ENCODE data around the gene CPT1B. TPM values are rescaled to one million over a fixed set of nuclear protein-coding genes. Genes with fewer than 3 reads are reported as not detected.

The CPT1B gene
- total and polyA plus RNA-seq, 2 of the 8 experiments (the other 6 are each of a cell fraction or from before 2014, with no cell fraction given), result 34.2 to 36.2 TPM

GRCh38 chr22:50599816-50600455 lies 21.7 kb upstream of the CPT1B start (continued):
- TF ChIP-seq TEAD4 (IDR thresholded peaks at IDR 0.05; ENCODE audit: low read depth, low read length) (0 out of 2 replicates have a peak, but pooled peaks have one; percentile 19), RAD21 (IDR thresholded peaks at IDR 0.05 in 1 of 2, conservative IDR thresholded peaks at IDR 0.05 in 1 of 2; ENCODE audit: low read depth in 2 of 2, low read length in 2 of 2) (0 out of 4 replicates have a peak, but pooled peaks of 1 of the 2 experiments have one; percentile 1), CTBP2 (IDR thresholded peaks at IDR 0.05; ENCODE audit: borderline replicate concordance, insufficient read depth, insufficient read length, low read length) (no peak), JUN (IDR thresholded peaks at IDR 0.05; ENCODE audit: low read depth, low read length) (no peak), YY1 (IDR thresholded peaks at IDR 0.05; ENCODE audit: low read depth, low read length) (no peak), TAF7 (optimal IDR thresholded peaks at IDR 0.05; ENCODE audit: borderline replicate concordance, low read depth, low read length) (peak; percentile 91), SAP30 (IDR thresholded peaks at IDR 0.05; ENCODE audit: insufficient read depth, insufficient replicate concordance, low read length) (peak; percentile 82), KDM4A (IDR thresholded peaks at IDR 0.05; ENCODE audit: low read depth, low read length, severe bottlenecking) (peak; percentile 28), EP300 (IDR thresholded peaks at IDR 0.05; ENCODE audit: borderline replicate concordance in 1 of 2, low read depth in 2 of 2, low read length in 2 of 2) (no peak)
